AG04450 (cell line): ENCODE data around the gene MALRD1. TPM values are rescaled to one million over a fixed set of nuclear protein-coding genes. Genes with fewer than 3 reads are reported as not detected.

ENCODE experiments used
- CTCF ChIA-PET: fragments of 300-600, 350-600 bp; formaldehyde crosslinking; extraction: SDS; loops from one replicate; lab custom pipeline; 2022; ENCODE audit warnings: antibody characterized with exemption, inconsistent platforms; lab: Charles Lee
- POLR2A ChIA-PET: fragments of 350-600 bp; formaldehyde crosslinking; extraction: SDS; loops from one replicate; lab custom pipeline; 2021; ENCODE audit warnings: antibody characterized with exemption, inconsistent platforms; lab: Yijun Ruan, JAX
- DNase-seq: peaks from one replicate; pipeline ENCODE4 v3.0.0-alpha.2; 2011; ENCODE audit warnings: low read depth, low spot score
- H3K27ac ChIP-seq: one replicate; pipeline ENCODE4 v1.5.1; 2012; ENCODE audit warnings: low read depth, low read length, control low read depth
- H3K27me3 ChIP-seq: one replicate; pipeline ENCODE4 v1.6.0; 2012; ENCODE audit warnings: low read length; ENCODE audit not compliant: control insufficient read depth, insufficient read depth
- H3K4me3 ChIP-seq: 2 replicates; pipeline ENCODE4 v1.5.1; 2011; ENCODE audit warnings: mild to moderate bottlenecking, low read depth, low read length, control low read depth
- H3K9me3 ChIP-seq: 2 replicates; pipeline ENCODE4 v1.5.1; 2012; ENCODE audit warnings: low read length; ENCODE audit not compliant: control insufficient read depth, insufficient read depth
- polyA plus RNA-seq: library from polyadenylated mRNA; depleted of rRNA; stranded (reverse); fragments of >200 nt; gene quantifications from 2 replicates; pipeline ENCODE4 v1.2.3, GENCODE V29; 2011
- TF ChIP-seq, protein P1 (sequence below): IDR thresholded peaks from 2 replicates; pipeline ENCODE4 v1.5.1; 2011; ENCODE audit warnings: low read depth, low read length, control low read depth, inconsistent platforms

MALRD1 gene
- polyA plus RNA-seq, 1 experiment = 2.4 TPM

- POLR2A ChIA-PET = interaction anchor here (0.6 kb wide), 1 partner anchor 31 kb away, joined by 8 read pairs; no protein-coding TSS in a partner anchor
- Histone ChIP-seq H3K4me3 (no peak overlapping the region), H3K27me3 (no peaks in the 10 kb centered on the region), H3K9me3 (no peaks in the 10 kb centered on the region), H3K27ac (no peak overlapping the region)
- CTCF ChIA-PET = interaction anchor here (0.5 to 0.6 kb wide), 2 partner anchors 235 to 391 kb away, joined by 3 read pairs; no protein-coding TSS in a partner anchor
- DNase-seq = no peak
- TF ChIP-seq, protein P1, sequence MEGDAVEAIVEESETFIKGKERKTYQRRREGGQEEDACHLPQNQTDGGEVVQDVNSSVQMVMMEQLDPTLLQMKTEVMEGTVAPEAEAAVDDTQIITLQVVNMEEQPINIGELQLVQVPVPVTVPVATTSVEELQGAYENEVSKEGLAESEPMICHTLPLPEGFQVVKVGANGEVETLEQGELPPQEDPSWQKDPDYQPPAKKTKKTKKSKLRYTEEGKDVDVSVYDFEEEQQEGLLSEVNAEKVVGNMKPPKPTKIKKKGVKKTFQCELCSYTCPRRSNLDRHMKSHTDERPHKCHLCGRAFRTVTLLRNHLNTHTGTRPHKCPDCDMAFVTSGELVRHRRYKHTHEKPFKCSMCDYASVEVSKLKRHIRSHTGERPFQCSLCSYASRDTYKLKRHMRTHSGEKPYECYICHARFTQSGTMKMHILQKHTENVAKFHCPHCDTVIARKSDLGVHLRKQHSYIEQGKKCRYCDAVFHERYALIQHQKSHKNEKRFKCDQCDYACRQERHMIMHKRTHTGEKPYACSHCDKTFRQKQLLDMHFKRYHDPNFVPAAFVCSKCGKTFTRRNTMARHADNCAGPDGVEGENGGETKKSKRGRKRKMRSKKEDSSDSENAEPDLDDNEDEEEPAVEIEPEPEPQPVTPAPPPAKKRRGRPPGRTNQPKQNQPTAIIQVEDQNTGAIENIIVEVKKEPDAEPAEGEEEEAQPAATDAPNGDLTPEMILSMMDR = no peak
Observed at GRCh38 chr10:19606968-19607367, 558.4 kb downstream of the MALRD1 start.

GRCh38 chr10:19611775-19612174 lies 563.2 kb downstream of the MALRD1 start:
- Histone ChIP-seq H3K9me3 (no peaks in the 10 kb centered on the region), H3K4me3 (no peak overlapping the region), H3K27ac (no peak overlapping the region), H3K27me3 (no peaks in the 10 kb centered on the region)
- POLR2A ChIA-PET = no interaction called here
- CTCF ChIA-PET = interaction anchor here (0.6 kb wide), 1 partner anchor 1247 kb away, joined by 3 read pairs; no protein-coding TSS in a partner anchor
- TF ChIP-seq, protein P1 = no peak
- no peak for DNase-seq

DNA sequence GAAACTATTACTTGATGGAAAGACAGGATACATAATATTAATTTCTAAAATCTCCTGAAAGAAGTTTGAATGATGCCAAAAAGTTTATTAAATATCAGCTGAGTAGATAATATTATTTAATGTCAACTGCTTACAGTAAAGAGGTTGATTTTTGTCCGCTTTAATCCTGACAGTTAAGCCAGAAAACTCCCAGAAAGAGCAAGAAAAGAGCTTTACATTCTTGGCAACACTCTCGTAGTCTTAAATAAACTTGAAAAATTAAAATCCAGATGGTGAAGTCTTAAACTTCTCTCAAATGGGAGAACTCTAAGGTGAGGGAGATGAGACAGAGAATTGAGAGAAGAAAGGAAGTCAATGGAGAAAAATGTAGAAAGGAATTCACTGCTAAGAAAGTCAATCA lies 568.4 kb downstream of the MALRD1 start:
- ChIA-PET CTCF (no interaction called here), POLR2A (no interaction called here)
- Histone ChIP-seq H3K27me3 (no peaks in the 10 kb centered on the region), H3K27ac (no peak overlapping the region), H3K9me3 (no peaks in the 10 kb centered on the region), H3K4me3 (no peak overlapping the region)
- TF ChIP-seq, protein P1 = no peak
- no peak for DNase-seq

- POLR2A ChIA-PET = no interaction called here
- Histone ChIP-seq H3K27me3 (no peaks in the 10 kb centered on the region), H3K9me3 (no peaks in the 10 kb centered on the region), H3K27ac (no peak overlapping the region), H3K4me3 (no peak overlapping the region)
- TF ChIP-seq, protein P1 = no peak
- no peak for DNase-seq
- CTCF ChIA-PET = no interaction called here
Observed at GRCh38 chr10:19620811-19621210, 572.2 kb downstream of the MALRD1 start.

GRCh38 chr10:19623321-19623720 lies 574.7 kb downstream of the MALRD1 start:
- Histone ChIP-seq H3K4me3 (no peak overlapping the region), H3K27me3 (no peaks in the 10 kb centered on the region), H3K27ac (no peak overlapping the region), H3K9me3 (no peaks in the 10 kb centered on the region)
- POLR2A ChIA-PET = no interaction called here
- TF ChIP-seq, protein P1 = no peak
- DNase-seq = no peak
- CTCF ChIA-PET = no interaction called here
